ENCODE data around the gene RAD51B. TPM values are rescaled to one million over a fixed set of nuclear protein-coding genes. Genes with fewer than 3 reads are reported as not detected.

The RAD51B gene
- total RNA-seq, 1 experiment from 2014 or later, result 20.0 TPM

- TF ChIP-seq EZH2 (IDR thresholded peaks at IDR 0.05) (no peak), POLR2A (IDR thresholded peaks at IDR 0.05; ENCODE audit: borderline replicate concordance, extremely low read depth, insufficient read depth, insufficient read length) (no peak), FOSL1 (IDR thresholded peaks at IDR 0.05; ENCODE audit: low read depth) (no peak), ELF1 (IDR thresholded peaks at IDR 0.05; ENCODE audit: borderline replicate concordance, low read depth) (no peak), MAX (IDR thresholded peaks at IDR 0.05) (no peak), YY1 (IDR thresholded peaks at IDR 0.05; ENCODE audit: extremely low read depth, insufficient replicate concordance, low read depth, low read length) (no peak), ZNF274 (IDR thresholded peaks at IDR 0.05; ENCODE audit: low read depth, low read length) (no peak), SIN3A (IDR thresholded peaks at IDR 0.05; ENCODE audit: low read depth) (no peak), REST (IDR thresholded peaks at IDR 0.05; ENCODE audit: low read depth) (no peak), EGR1 (IDR thresholded peaks at IDR 0.05; ENCODE audit: low read depth) (no peak), JUND (IDR thresholded peaks at IDR 0.05) (no peak), POLR2AphosphoS5 (IDR thresholded peaks at IDR 0.05; ENCODE audit: low read depth, low read length) (no peak), SP1 (IDR thresholded peaks at IDR 0.05; ENCODE audit: low read depth) (no peak)
- Histone ChIP-seq H3K4me1 (ENCODE audit: control insufficient read depth in 1 of 2, insufficient read depth in 2 of 2, low read length in 2 of 2) (no peaks in the 10 kb centered on the region), H3K9ac (ENCODE audit: low read length) (no peak overlapping the region), H2AFZ (ENCODE audit: low read depth, low read length, poor library complexity, severe bottlenecking) (no peak overlapping the region), H3K4me3 (replicated peaks in 1 of 2; ENCODE audit: low read depth in 1 of 2, low read length in 2 of 2) (no peak overlapping the region), H3K9me2 (ENCODE audit: insufficient read depth) (no peaks in the 10 kb centered on the region), H3K4me2 (ENCODE audit: low read length) (no peak overlapping the region), H3K79me2 (ENCODE audit: insufficient read depth, low read length) (no peaks in the 10 kb centered on the region), H4K20me1 (ENCODE audit: insufficient read depth) (no peaks in the 10 kb centered on the region), H3K27ac (ENCODE audit: low read depth, low read length) (no peak overlapping the region), H3K36me3 (ENCODE audit: control insufficient read depth in 1 of 2, insufficient read depth in 2 of 2, low read length in 2 of 2) (no peaks in the 10 kb centered on the region), H3K27me3 (ENCODE audit: insufficient read depth, low read length) (no peaks in the 10 kb centered on the region), H3K9me3 (ENCODE audit: control insufficient read depth in 1 of 2, insufficient read depth in 1 of 2, low read depth in 1 of 2, low read length in 2 of 2) (no peaks in the 10 kb centered on the region)
- RAD21 ChIA-PET (ENCODE audit: low non-redundant PET in 1 of 2, low total read pairs in 2 of 2, uncharacterized antibody in 2 of 2, unreplicated experiment in 2 of 2), result no interaction called here
- CTCF ChIA-PET, result no interaction called here
- intact Hi-C loops (cut with micrococcal nuclease), result no loop called here
- POLR2A ChIA-PET, result no interaction called here
- no TSS peak for BruUV-seq (replicated peaks)
- DNase-seq (ENCODE audit: low read depth, low spot score), result no peak
- no peak for ATAC-seq
Observed at GRCh38 chr14:67846029-67846610, 26.5 kb downstream of the RAD51B start.

Data from HCT116 (cell line).